VCaP (cell line): ENCODE data around the gene ID4.

ENCODE experiments used
- H3K27ac ChIP-seq: fragments of 450-650 bp; 2 replicates; pipeline ENCODE4 v1.5.1; 2017
- CTCF ChIP-seq: fragments of 450-650 bp; conservative IDR thresholded peaks from 2 replicates; pipeline ENCODE4 v1.5.1; 2017; ENCODE audit warnings: mild to moderate bottlenecking, moderate library complexity

ID4 gene

GRCh38 chr6:19876672-19877071, 39.5 kb downstream of the ID4 start:
- H3K27ac ChIP-seq, result no peak overlapping the region
- no peak for TF ChIP-seq CTCF

- no peak for TF ChIP-seq CTCF
- H3K27ac ChIP-seq, result no peak overlapping the region
These were observed 42.5 kb downstream of the ID4 start for GRCh38 chr6:19879663-19880062.

- no peak for TF ChIP-seq CTCF
- no peak overlapping the region for H3K27ac ChIP-seq
These were observed 42.9 kb downstream of the ID4 start for GRCh38 chr6:19880066-19880465.

GRCh38 chr6:19891451-19891850, 54.3 kb downstream of the ID4 start:
- H3K27ac ChIP-seq, result peak overlapping the region; percentile 74
- no peak for TF ChIP-seq CTCF
